Measurements from ENCODE around the gene ABHD3. TPM values are rescaled to one million over a fixed set of nuclear protein-coding genes. Genes with fewer than 3 reads are reported as not detected.
"Not testable (repeated sequence)": the region's sequence is repeated elsewhere in the genome, so short reads cannot be mapped to it uniquely, and the experiment has no call there.

ABHD3 gene
- total RNA-seq, 2 experiments from 2014 or later: 24.1 to 25.4 TPM

DNA sequence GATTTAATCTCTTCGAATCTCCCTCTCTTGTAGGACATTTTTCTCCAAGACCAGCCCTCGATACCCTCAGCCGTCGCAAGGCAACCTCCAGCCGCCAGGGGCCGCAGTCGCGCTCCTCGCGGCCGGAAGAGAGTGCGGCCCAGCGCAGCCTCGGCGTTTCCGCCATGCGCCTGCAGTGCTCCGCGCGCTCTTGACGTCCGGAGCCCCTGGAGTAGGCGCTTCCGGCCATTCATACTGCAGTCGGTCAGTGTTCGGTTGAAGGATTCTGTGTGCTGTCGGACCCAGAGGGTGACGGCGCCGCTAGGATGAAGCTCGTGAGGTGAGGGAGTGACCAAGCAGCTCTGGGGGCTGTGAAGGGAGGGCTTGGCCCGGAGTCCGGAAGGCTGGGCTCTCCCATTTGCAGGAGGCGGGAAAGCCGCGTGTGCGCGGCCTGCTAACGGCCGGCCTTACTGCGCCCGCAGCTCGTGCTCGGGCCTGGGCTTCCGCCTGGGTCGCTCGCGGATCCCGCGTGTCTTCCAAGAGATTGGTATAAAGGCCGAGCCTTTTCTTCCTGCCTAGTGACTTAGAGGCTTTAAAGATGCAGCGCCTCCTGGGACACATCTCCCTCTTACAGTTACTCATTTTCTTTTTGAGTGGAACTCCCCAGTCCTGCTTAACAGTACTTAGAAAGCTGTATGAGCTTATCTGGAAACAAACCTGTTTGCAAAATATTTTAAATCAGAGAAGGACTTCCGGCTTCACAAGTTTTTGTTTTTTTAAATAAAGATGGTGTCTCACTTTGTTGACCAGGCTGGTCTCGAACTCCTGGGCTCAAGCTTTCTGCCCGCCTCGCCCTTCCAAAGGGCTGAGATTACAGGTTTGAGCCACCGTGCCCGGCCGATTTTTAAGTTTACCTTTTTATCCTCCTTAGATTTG, 92.2 kb downstream of the ABHD3 start, which contains the start of gene SNRPD1:
SNRPD1 (plus strand) TSS at position 190 of the 915 bp plus-strand sequence; CDS start at position 306, 116 bp downstream.
- H3K9me3 Mint-ChIP-seq: no peaks in the 10 kb centered on the region
- ChIA-PET POLR2A (interaction anchor here (0.7 to 8.4 kb wide), 11 partner anchors 12 to 128 kb away, joined by 3 to 184 read pairs (median 4); partner anchors contain the start of genes ABHD3, ESCO1 and MIB1), CTCF (interaction anchor here (0.6 to 5.1 kb wide), 11 partner anchors 11 to 500 kb away, joined by 3 to 104 read pairs (median 4); partner anchors contain the start of genes ESCO1 and MIB1)
- H3K4me3 Mint-ChIP-seq: peak within 1 kb of the TSS; percentile 100
- peak; percentile 99 for ATAC-seq (ENCODE audit: poor library complexity)
- Histone ChIP-seq H3K9me3 (ENCODE audit: control insufficient read depth in 1 of 2, insufficient read depth in 1 of 2, low read length in 2 of 2) (no peaks in the 10 kb centered on the region), H3K27me3 (ENCODE audit: control insufficient read depth in 1 of 2, insufficient read depth in 2 of 2, low read length in 2 of 2) (no peaks in the 10 kb centered on the region), H3K27ac (ENCODE audit: low read depth in 1 of 2, low read length in 2 of 2) (peak within 1 kb of the TSS; percentile 86 to 90), H3K36me3 (ENCODE audit: insufficient read depth, low read length) (peaks cover 17% of the 10 kb centered on the region), H3K4me3 (ENCODE audit: low read length) (peak within 1 kb of the TSS; percentile 85), H3K4me1 (ENCODE audit: insufficient read depth, low read length) (peaks cover 26% of the 10 kb centered on the region)
- H3K36me3 Mint-ChIP-seq (ENCODE audit: low read depth): peaks cover 36% of the 10 kb centered on the region
- no peaks in the 10 kb centered on the region for H3K27me3 Mint-ChIP-seq
- intact Hi-C loops (cut with DNase I, micrococcal nuclease): loop anchor here (1.0 to 10.0 kb wide), 6 partner anchors 11 to 500 kb away; partner anchors contain the start of genes ABHD3 (in 2 of the 2), MIB1 (in 1 of the 2) and ROCK1 (in 1 of the 2)
- H3K4me1 Mint-ChIP-seq (ENCODE audit: low read depth): peaks cover 45% of the 10 kb centered on the region
- TF ChIP-seq, protein P1, sequence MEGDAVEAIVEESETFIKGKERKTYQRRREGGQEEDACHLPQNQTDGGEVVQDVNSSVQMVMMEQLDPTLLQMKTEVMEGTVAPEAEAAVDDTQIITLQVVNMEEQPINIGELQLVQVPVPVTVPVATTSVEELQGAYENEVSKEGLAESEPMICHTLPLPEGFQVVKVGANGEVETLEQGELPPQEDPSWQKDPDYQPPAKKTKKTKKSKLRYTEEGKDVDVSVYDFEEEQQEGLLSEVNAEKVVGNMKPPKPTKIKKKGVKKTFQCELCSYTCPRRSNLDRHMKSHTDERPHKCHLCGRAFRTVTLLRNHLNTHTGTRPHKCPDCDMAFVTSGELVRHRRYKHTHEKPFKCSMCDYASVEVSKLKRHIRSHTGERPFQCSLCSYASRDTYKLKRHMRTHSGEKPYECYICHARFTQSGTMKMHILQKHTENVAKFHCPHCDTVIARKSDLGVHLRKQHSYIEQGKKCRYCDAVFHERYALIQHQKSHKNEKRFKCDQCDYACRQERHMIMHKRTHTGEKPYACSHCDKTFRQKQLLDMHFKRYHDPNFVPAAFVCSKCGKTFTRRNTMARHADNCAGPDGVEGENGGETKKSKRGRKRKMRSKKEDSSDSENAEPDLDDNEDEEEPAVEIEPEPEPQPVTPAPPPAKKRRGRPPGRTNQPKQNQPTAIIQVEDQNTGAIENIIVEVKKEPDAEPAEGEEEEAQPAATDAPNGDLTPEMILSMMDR (IDR thresholded peaks at IDR 0.05): peak; percentile 86
- peak; percentile 73 to 94 (median 86) for DNase-seq
- H3K27ac Mint-ChIP-seq: peak within 1 kb of the TSS; percentile 94

DNA sequence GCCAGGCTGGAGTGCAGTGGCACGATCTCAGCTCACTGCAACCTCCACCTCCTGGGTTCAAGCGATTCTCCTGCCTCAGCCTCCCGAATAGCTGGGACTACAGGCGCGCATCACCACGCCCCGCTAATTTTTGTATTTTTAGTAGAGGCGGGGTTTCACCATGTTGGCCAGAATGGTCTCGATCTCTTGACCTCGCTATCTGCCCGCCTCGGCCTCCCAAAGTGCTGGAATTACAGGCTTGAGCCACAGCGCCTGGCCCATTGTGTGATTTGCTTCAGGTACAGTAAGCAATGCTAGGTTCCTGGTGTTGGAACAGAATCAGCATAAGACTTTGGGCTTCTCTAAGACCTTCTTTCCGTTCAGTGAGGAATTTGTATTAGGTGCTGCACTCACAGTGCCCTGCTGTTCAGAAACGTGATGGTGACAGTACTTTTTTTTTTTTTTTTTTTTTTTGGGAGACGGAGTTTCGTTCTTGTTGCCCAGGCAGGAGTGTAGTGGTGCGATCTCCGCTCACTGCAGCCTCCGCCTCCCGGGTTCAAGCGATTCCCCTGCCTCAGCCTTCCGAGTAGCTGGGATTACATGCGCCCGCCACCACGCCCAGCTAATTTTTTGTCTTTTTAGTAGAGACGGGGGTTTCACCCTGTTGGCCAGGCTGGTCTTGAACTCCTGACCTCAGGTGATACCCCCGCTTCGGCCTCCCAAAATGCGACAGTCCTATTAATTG, 93.0 kb downstream of the ABHD3 start:
- H3K36me3 ChIP-seq (ENCODE audit: insufficient read depth, low read length); H3K27me3 ChIP-seq (ENCODE audit: control insufficient read depth in 1 of 2, insufficient read depth in 2 of 2, low read length in 2 of 2); H3K9me3 ChIP-seq (ENCODE audit: control insufficient read depth in 1 of 2, insufficient read depth in 1 of 2, low read length in 2 of 2); H3K9me3 Mint-ChIP-seq; H3K27me3 Mint-ChIP-seq: not testable (repeated sequence)
- H3K27ac Mint-ChIP-seq: peak overlapping the region; percentile 94
- H3K4me1 Mint-ChIP-seq (ENCODE audit: low read depth): peaks cover 41% of the 10 kb centered on the region
- H3K36me3 Mint-ChIP-seq (ENCODE audit: low read depth): peaks cover 28% of the 10 kb centered on the region
- ChIA-PET CTCF (interaction anchor here (1.3 to 5.1 kb wide), 6 partner anchors 10 to 500 kb away, joined by 3 to 104 read pairs (median 6); partner anchors contain the start of genes ESCO1 and MIB1), POLR2A (interaction anchor here (0.7 to 8.4 kb wide), 6 partner anchors 12 to 129 kb away, joined by 3 to 184 read pairs (median 12); partner anchors contain the start of genes ABHD3, ESCO1 and MIB1)
- ATAC-seq (ENCODE audit: poor library complexity): peak; percentile 4
- DNase-seq: peak in 1 of 14 experiments; percentile 28
- Histone ChIP-seq H3K27ac (ENCODE audit: low read depth in 1 of 2, low read length in 2 of 2) (peak overlapping the region; percentile 86 to 90), H3K4me3 (ENCODE audit: low read length) (peak overlapping the region; percentile 85), H3K4me1 (ENCODE audit: insufficient read depth, low read length) (peaks cover 22% of the 10 kb centered on the region)
- peak overlapping the region; percentile 100 for H3K4me3 Mint-ChIP-seq
- intact Hi-C loops (cut with DNase I, micrococcal nuclease): loop anchor here (1.0 to 10.0 kb wide), 6 partner anchors 10 to 499 kb away; partner anchors contain the start of genes ABHD3 (in 2 of the 2), MIB1 (in 1 of the 2) and ROCK1 (in 1 of the 2)

DNA sequence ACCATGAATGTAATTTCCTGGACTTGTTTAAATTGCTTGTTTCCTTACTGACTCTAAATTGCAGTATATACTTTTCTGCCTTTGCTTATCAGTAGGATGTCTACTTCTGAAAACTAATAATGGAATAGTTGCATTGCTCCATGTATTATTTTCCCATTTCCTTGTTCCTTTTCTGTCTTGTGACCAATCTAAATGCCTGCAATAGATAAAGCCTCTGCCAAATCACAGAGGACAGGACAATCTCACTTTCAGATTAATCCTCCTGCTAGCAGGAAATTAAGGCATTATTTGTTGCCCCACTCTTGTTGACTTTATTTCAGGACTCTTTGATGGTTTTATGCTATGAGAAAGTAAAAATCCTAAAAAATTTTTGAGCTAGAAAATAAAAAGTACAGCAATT, 99.4 kb downstream of the ABHD3 start:
- peaks cover 7% of the 10 kb centered on the region for H3K4me1 ChIP-seq (ENCODE audit: insufficient read depth, low read length)
- no peak overlapping the region for H3K27ac ChIP-seq (ENCODE audit: low read depth in 1 of 2, low read length in 2 of 2)
- Mint-ChIP-seq H3K4me3 (no peak overlapping the region), H3K36me3 (ENCODE audit: low read depth) (peaks cover 7% of the 10 kb centered on the region), H3K27me3 (no peaks in the 10 kb centered on the region), H3K9me3 (no peaks in the 10 kb centered on the region), H3K4me1 (ENCODE audit: low read depth) (peaks cover 19% of the 10 kb centered on the region), H3K27ac (peak overlapping the region; percentile 73)
- H3K4me3 ChIP-seq (ENCODE audit: low read length): no peak overlapping the region
- TF ChIP-seq, protein P1 (IDR thresholded peaks at IDR 0.05): no peak
- H3K9me3 ChIP-seq (ENCODE audit: control insufficient read depth in 1 of 2, insufficient read depth in 1 of 2, low read length in 2 of 2): no peaks in the 10 kb centered on the region
- intact Hi-C loops (cut with DNase I, micrococcal nuclease): no loop called here
- POLR2A ChIA-PET: no interaction called here
- ATAC-seq (ENCODE audit: poor library complexity) (no peak), DNase-seq (no peak)
- no peaks in the 10 kb centered on the region for H3K27me3 ChIP-seq (ENCODE audit: control insufficient read depth in 1 of 2, insufficient read depth in 2 of 2, low read length in 2 of 2)
- no peaks in the 10 kb centered on the region for H3K36me3 ChIP-seq (ENCODE audit: insufficient read depth, low read length)
- CTCF ChIA-PET: no interaction called here

All from CD4-positive, alpha-beta T cell (primary cell).